Right lobe of liver (tissue), 6 donors: Measurements from ENCODE around the gene ZNF618. TPM values are rescaled to one million over a fixed set of nuclear protein-coding genes. Genes with fewer than 3 reads are reported as not detected.
A peak's percentile ranks its signal among the peaks of the same experiment; 100 is the strongest.

Experiments used
- ATAC-seq, 4 donors: fragments of 200-7000 bp; cut with Tn5 transposase; one replicate each; pipeline ENCODE4 v1.9.1; 2020; ENCODE audit warnings: mild to moderate bottlenecking in 4 of 4, moderate library complexity in 4 of 4
- DNase-seq, 3 donors: peaks; one replicate each; pipeline ENCODE4 v3.0.0-alpha.2; 2020
- H3K27ac ChIP-seq, 3 donors: fragments of 200-600 bp; one replicate each; pipeline ENCODE4 v1.8.0; 2022
- H3K27me3 ChIP-seq, 2 donors: fragments of 200-600 bp; one replicate each; pipeline ENCODE4 v1.8.0; 2022
- H3K36me3 ChIP-seq, 4 donors: fragments of 200-600 bp; sonication (generic) in 1 of 4; one replicate each; pipeline versions ENCODE4 v1.5.1 to v1.8.0; 2017 to 2022; ENCODE audit warnings: control low read depth in 1 of 4
- H3K4me1 ChIP-seq, 4 donors: fragments of 200-600 bp; sonication (generic) in 1 of 4; one replicate each; pipeline versions ENCODE4 v1.5.1 to v1.8.0; 2017 to 2022; ENCODE audit warnings: control low read depth in 1 of 4
- H3K4me3 ChIP-seq, 3 donors: fragments of 200-600 bp; one replicate each; pipeline ENCODE4 v1.8.0; 2022
- H3K9me3 ChIP-seq, 4 donors: fragments of 200-600 bp; sonication (generic) in 1 of 4; one replicate each; pipeline versions ENCODE4 v1.5.1 to v1.8.0; 2017 to 2022; ENCODE audit warnings: control low read depth in 1 of 4
- POLR2A ChIP-seq: fragments of 450-650 bp; IDR thresholded peaks from one replicate; pipeline ENCODE4 v1.6.1; 2017; ENCODE audit warnings: antibody characterized with exemption, mild to moderate bottlenecking
- WGBS: methylation state at CpG from one replicate; pipeline ENCODE4 v1.1.6; 2018; ENCODE audit warnings: low coverage, low lambda C conversion rate; ENCODE audit not compliant: insufficient coverage; ENCODE audit errors: missing lambda C conversion rate; 5-methylcytosine and 5-hydroxymethylcytosine counted together
- intact Hi-C, 2 donors: fragments of 100-400 bp; cut with DNase I; formaldehyde crosslinking; loops; one replicate each; pipeline versions ENCODE4 v1.11.2 to v1.14.1; 2022
- total RNA-seq, 6 experiments: library from RNA; depleted of rRNA in 2 of 6; stranded (reverse); fragments of >200 nt in 2 of 6; fragmentation: NEBNext Ultra II Directional in 3 of 6; extraction: Animal tissue kit (Norgen Biotek cat#: 25700) in 3 of 6; gene quantifications; one replicate each; pipeline versions ENCODE4 v1.1.0 to v1.2.4, GENCODE V29; 2016 to 2023
- TF ChIP-seq, protein P1 (sequence below), 4 donors: fragments of 200-600 bp in 3 of 4; fragments of 450-650 bp in 1 of 4; IDR thresholded peaks; one replicate each; pipeline versions ENCODE4 v1.5.1 to v1.8.0; 2016 to 2022; ENCODE audit warnings: antibody characterized with exemption in 4 of 4, mild to moderate bottlenecking in 2 of 4
- donor health status: DM: no; HTN: yes; CAD: no.
- donor health status: DM: no; HTN: no; CAD: no.
- donor health status: DM: no; HTN: no; CAD: no.
- donor health status: DM: no; HTN: yes; CAD: no.
- donor health status: DM: no; HTN: yes; CAD: no.

The ZNF618 gene
- total RNA-seq, 6 experiments from 2014 or later = 2.9 to 7.9 (median 6.0) TPM

DNA sequence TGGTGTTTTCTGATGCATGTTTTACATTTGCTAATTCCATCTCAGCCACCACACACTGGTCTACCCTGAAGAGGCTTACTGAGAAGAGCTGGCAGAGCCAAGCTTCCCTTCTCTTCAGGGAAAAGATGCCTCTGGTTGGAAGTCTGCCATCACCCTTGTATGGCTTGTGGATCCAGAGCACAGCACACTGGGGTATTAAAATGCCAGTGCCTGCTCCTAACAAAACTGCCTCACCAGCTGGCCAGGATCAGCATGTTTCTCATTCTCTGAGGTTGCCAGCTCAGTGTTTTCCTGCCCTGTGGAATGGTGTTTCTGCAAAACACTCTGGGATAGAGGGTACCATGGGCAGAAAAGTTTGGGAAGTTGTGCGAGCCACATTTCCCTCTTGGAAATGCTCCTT lies 31.6 kb upstream of the ZNF618 start:
- intact Hi-C loops = no loop called here
- ATAC-seq (no peak), DNase-seq (no peak)
- H3K4me3 ChIP-seq = no peak overlapping the region
- TF ChIP-seq POLR2A = no peak
- TF ChIP-seq, protein P1, sequence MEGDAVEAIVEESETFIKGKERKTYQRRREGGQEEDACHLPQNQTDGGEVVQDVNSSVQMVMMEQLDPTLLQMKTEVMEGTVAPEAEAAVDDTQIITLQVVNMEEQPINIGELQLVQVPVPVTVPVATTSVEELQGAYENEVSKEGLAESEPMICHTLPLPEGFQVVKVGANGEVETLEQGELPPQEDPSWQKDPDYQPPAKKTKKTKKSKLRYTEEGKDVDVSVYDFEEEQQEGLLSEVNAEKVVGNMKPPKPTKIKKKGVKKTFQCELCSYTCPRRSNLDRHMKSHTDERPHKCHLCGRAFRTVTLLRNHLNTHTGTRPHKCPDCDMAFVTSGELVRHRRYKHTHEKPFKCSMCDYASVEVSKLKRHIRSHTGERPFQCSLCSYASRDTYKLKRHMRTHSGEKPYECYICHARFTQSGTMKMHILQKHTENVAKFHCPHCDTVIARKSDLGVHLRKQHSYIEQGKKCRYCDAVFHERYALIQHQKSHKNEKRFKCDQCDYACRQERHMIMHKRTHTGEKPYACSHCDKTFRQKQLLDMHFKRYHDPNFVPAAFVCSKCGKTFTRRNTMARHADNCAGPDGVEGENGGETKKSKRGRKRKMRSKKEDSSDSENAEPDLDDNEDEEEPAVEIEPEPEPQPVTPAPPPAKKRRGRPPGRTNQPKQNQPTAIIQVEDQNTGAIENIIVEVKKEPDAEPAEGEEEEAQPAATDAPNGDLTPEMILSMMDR (IDR thresholded peaks at IDR 0.05) = no peak
- 88% methylated on average over 1 of the region's 1 CpG for WGBS
- no peak overlapping the region for H3K27ac ChIP-seq
- no peaks in the 10 kb centered on the region for H3K36me3 ChIP-seq
- H3K4me1 ChIP-seq = no peaks in the 10 kb centered on the region
- no peaks in the 10 kb centered on the region for H3K27me3 ChIP-seq
- H3K9me3 ChIP-seq = no peaks in the 10 kb centered on the region

DNA sequence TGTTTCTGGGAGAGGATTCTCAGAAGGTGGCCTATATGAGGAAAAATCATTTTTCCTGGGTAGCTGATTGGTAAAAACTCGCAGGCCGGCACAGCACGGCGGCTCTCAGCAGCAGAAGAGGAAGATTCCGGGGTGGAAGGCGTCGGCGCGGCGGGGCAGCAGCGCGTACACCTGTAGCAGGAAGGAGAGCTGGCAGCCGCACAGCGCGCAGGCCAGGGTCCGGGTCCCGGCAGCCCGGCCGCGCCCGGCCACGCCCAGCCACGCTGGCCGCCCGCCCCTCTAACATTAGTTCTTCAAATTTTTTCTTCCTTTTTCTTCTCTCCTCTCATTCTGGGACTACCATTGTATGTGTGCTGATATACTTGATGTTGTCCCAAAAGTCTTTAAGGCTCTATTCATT lies 24.8 kb upstream of the ZNF618 start:
- H3K9me3 ChIP-seq = no peaks in the 10 kb centered on the region
- H3K36me3 ChIP-seq = no peaks in the 10 kb centered on the region
- no peak overlapping the region for H3K27ac ChIP-seq
- H3K4me3 ChIP-seq = no peak overlapping the region
- H3K27me3 ChIP-seq = no peaks in the 10 kb centered on the region
- TF ChIP-seq POLR2A = no peak
- TF ChIP-seq, protein P1 (IDR thresholded peaks at IDR 0.05) = no peak
- no peak for DNase-seq
- 85% methylated on average over 7 of the region's 25 CpGs for WGBS
- no peak for ATAC-seq
- H3K4me1 ChIP-seq = no peaks in the 10 kb centered on the region
- intact Hi-C loops = no loop called here

DNA sequence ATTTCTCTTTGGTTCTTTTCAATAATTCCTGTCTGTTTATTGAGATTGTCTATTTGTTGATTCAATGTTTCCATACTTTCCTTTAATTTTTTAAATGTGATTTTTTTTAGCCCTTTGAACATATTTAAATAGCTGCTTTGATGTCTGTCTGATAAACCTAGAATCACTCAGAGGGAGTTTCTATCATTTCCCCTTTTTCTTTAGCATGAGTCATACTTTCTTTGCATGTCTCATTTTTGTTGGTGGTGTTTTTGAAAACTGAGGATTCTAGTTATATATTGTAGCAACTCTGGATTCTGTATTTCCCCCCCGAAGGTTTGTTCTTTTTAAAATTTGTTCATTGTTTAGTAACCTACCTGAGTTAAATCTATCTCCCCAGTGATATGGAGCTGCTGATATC lies 24.2 kb upstream of the ZNF618 start:
- H3K27ac ChIP-seq = no peak overlapping the region
- TF ChIP-seq POLR2A = no peak
- TF ChIP-seq, protein P1 (IDR thresholded peaks at IDR 0.05) = no peak
- 69% methylated on average over 1 of the region's 1 CpG for WGBS
- intact Hi-C loops = no loop called here
- ATAC-seq = no peak
- H3K36me3 ChIP-seq = no peaks in the 10 kb centered on the region
- no peaks in the 10 kb centered on the region for H3K4me1 ChIP-seq
- no peak for DNase-seq
- H3K27me3 ChIP-seq = no peaks in the 10 kb centered on the region
- H3K4me3 ChIP-seq = no peak overlapping the region
- H3K9me3 ChIP-seq = no peaks in the 10 kb centered on the region

DNA sequence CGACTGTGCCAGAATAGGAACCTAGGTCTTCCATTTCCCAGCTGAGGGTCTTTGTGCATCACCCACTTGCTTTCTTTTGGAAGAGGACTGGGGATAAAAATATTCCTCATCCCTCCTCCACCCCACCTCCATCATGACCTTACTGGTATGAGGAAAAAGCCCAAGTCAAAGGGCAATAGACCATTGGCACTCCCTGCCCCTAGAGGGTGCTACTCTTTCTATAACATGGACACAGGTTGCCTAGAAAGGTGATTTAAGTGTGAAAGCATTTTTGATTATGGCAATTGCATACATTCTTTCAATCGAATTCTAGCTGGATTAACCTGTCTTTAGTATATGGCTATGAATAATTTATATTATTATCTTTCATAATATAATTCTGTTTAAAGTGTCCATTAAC lies 22.8 kb upstream of the ZNF618 start:
- peak; percentile 92 to 97 (median 92) for ATAC-seq
- no peak overlapping the region for H3K4me3 ChIP-seq
- intact Hi-C loops = no loop called here
- WGBS = 53% methylated on average over 2 of the region's 2 CpGs
- TF ChIP-seq POLR2A = no peak
- TF ChIP-seq, protein P1 (IDR thresholded peaks at IDR 0.05) = peak; percentile 60 to 80 (median 74)
- H3K4me1 ChIP-seq = no peaks in the 10 kb centered on the region
- no peaks in the 10 kb centered on the region for H3K27me3 ChIP-seq
- peak in 1 of 3 donors; percentile 55 for DNase-seq
- H3K36me3 ChIP-seq = no peaks in the 10 kb centered on the region
- H3K9me3 ChIP-seq = no peaks in the 10 kb centered on the region
- H3K27ac ChIP-seq = no peak overlapping the region

DNA sequence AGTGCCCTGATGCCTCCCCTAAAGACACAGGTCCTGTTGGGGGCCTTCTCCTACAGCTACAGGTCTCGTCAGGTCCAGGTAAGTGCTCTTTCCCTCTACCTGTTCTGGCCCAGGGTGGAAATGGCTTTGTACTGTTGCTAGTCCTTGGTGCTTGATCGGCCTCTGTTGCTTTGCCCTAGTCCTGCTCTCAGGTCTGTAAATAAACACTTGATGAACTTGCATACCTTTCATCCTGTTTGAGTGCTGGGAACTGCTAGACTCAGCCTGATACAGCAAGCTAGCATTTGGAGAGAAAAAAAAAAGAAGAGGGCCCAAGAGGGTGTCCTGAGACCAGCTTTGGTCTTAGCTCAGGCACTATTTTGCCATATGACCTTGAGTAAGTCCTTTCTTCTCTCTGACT lies 21.8 kb upstream of the ZNF618 start:
- Histone ChIP-seq H3K4me3 (no peak overlapping the region), H3K4me1 (no peaks in the 10 kb centered on the region), H3K9me3 (no peaks in the 10 kb centered on the region), H3K36me3 (no peaks in the 10 kb centered on the region), H3K27me3 (no peaks in the 10 kb centered on the region), H3K27ac (peak overlapping the region in 1 of 3 donors; percentile 26)
- 55% methylated on average over 1 of the region's 2 CpGs for WGBS
- no peak for DNase-seq
- no peak for TF ChIP-seq POLR2A
- TF ChIP-seq, protein P1 (IDR thresholded peaks at IDR 0.05) = no peak
- intact Hi-C loops = no loop called here
- ATAC-seq = peak; percentile 61 to 85 (median 82)
